Measurements from ENCODE around the gene BTG4. TPM values are rescaled to one million over a fixed set of nuclear protein-coding genes. Genes with fewer than 3 reads are reported as not detected.

Gene BTG4
- total RNA-seq, 1 donor from 2014 or later: not detected

DNA sequence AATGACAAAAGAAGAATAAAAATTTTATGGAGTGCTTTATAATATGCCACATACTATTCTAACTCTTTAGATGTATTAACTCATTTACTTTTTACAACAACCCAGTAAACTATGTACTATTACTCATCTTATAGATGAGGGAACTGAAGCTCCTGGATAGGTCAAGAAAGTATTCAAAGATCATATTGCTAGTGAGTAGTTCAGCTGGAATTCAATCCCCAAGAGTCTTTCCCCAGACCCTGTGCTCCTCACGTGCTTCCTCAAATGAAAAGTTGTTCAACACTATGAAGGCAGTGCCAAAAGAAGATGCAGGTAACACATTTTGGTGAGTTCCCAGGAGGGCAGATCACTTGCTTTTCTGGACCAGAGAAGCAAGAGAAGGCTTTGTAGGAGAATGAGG is 46.8 kb downstream of the BTG4 start:
- peaks cover 2% of the 10 kb centered on the region for H3K27me3 Mint-ChIP-seq (ENCODE audit: unreplicated experiment)
- H3K4me3 Mint-ChIP-seq (ENCODE audit: unreplicated experiment): no peak overlapping the region
- TF ChIP-seq, protein P1, sequence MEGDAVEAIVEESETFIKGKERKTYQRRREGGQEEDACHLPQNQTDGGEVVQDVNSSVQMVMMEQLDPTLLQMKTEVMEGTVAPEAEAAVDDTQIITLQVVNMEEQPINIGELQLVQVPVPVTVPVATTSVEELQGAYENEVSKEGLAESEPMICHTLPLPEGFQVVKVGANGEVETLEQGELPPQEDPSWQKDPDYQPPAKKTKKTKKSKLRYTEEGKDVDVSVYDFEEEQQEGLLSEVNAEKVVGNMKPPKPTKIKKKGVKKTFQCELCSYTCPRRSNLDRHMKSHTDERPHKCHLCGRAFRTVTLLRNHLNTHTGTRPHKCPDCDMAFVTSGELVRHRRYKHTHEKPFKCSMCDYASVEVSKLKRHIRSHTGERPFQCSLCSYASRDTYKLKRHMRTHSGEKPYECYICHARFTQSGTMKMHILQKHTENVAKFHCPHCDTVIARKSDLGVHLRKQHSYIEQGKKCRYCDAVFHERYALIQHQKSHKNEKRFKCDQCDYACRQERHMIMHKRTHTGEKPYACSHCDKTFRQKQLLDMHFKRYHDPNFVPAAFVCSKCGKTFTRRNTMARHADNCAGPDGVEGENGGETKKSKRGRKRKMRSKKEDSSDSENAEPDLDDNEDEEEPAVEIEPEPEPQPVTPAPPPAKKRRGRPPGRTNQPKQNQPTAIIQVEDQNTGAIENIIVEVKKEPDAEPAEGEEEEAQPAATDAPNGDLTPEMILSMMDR (IDR thresholded peaks at IDR 0.05; ENCODE audit: unreplicated experiment): no peak
- no peaks in the 10 kb centered on the region for H3K4me1 Mint-ChIP-seq (ENCODE audit: unreplicated experiment)
- H3K36me3 Mint-ChIP-seq (ENCODE audit: low read depth, unreplicated experiment): peaks cover 7% of the 10 kb centered on the region
- H3K9me3 Mint-ChIP-seq (ENCODE audit: unreplicated experiment): no peaks in the 10 kb centered on the region
- H3K27ac Mint-ChIP-seq (ENCODE audit: unreplicated experiment): no peak overlapping the region
- no peak for DNase-seq (ENCODE audit: low spot score)

DNA sequence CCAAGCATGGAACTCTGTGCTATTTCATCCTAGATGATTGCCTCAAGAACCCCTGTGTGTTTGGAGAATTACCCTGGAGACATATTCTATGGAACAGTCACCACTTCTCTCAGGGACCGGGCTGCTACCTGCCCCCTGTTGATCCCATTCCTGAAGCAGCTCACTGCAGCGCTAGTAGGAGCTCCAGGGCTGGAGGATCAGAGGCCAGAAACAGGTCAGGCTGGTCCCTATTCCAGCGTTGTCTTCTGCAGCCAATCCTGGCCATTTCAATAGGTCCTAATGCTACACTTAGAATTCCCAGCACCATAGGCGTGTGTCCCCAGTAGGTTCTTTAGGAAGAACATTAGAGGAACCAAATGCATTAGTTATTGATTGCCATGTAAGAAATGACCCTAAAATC is 48.9 kb downstream of the BTG4 start:
- no peaks in the 10 kb centered on the region for H3K4me1 Mint-ChIP-seq (ENCODE audit: unreplicated experiment)
- H3K4me3 Mint-ChIP-seq (ENCODE audit: unreplicated experiment): no peak overlapping the region
- peaks cover 2% of the 10 kb centered on the region for H3K27me3 Mint-ChIP-seq (ENCODE audit: unreplicated experiment)
- no peak overlapping the region for H3K27ac Mint-ChIP-seq (ENCODE audit: unreplicated experiment)
- H3K9me3 Mint-ChIP-seq (ENCODE audit: unreplicated experiment): no peaks in the 10 kb centered on the region
- TF ChIP-seq, protein P1 (IDR thresholded peaks at IDR 0.05; ENCODE audit: unreplicated experiment): no peak
- peaks cover 7% of the 10 kb centered on the region for H3K36me3 Mint-ChIP-seq (ENCODE audit: low read depth, unreplicated experiment)
- no peak for DNase-seq (ENCODE audit: low spot score)

DNA sequence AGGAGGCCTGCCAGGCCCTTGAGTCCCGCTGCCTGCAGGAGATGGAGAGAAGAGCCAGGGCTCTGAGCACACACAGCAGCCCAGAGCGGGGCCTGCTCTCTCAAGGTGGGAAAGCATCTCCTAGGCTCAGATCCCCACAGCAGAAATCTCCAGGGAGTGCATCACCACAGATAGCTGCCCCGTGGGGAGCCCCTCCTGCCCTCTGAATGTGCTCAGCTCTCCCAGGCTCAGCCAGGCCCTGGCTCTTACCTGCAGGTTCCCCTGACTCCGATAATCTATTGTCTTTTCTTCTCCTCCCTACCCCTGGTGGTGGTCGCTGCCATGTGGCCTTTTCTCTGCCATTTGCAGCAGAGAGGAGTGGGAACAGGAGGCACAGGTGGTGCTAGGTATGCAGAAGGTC is 49.9 kb downstream of the BTG4 start:
- Mint-ChIP-seq H3K27ac (ENCODE audit: unreplicated experiment) (no peak overlapping the region), H3K36me3 (ENCODE audit: low read depth, unreplicated experiment) (peaks cover 7% of the 10 kb centered on the region), H3K27me3 (ENCODE audit: unreplicated experiment) (peaks cover 2% of the 10 kb centered on the region), H3K9me3 (ENCODE audit: unreplicated experiment) (no peaks in the 10 kb centered on the region), H3K4me3 (ENCODE audit: unreplicated experiment) (no peak overlapping the region), H3K4me1 (ENCODE audit: unreplicated experiment) (no peaks in the 10 kb centered on the region)
- TF ChIP-seq, protein P1 (IDR thresholded peaks at IDR 0.05; ENCODE audit: unreplicated experiment): no peak
- no peak for DNase-seq (ENCODE audit: low spot score)

DNA sequence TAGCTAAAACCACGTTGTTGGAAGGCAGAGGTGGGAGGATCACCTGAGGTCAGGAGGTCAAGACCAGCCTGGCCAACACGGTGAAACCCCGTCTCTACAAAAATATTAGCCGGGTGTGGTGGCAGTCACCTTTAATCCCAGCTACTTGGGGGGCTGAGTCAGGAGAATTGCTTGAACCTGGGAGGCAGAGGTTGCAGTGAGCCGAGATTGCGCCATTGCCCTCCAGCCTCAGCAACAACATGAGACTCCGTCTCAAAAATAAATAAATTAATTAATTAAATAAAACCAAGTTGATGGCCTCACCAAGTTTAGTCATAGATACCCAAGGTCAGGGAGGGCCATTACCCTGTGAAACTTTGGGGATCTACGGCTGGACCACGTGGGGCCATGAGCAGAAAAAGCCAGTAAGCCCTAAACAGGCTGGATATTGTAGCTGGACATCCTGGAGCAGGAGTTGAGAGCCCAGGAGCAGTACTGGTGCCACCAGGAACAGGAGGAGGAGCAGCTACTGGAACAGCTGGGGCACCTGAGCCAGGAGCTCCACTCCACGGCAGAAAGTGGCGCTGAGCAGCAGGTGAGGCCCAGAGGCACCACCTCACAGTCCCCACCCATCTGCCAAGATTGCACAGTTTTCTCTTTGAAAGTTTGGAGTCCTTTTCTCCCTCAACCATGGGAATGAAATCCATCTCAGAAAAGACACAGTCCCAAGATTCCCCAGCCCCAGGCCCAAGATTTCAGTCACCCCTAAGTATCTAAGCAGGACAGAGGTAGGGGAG is 50.5 kb downstream of the BTG4 start:
- TF ChIP-seq, protein P1 (IDR thresholded peaks at IDR 0.05; ENCODE audit: unreplicated experiment): no peak
- no peak for DNase-seq (ENCODE audit: low spot score)
- no peak overlapping the region for H3K27ac Mint-ChIP-seq (ENCODE audit: unreplicated experiment)
- H3K27me3 Mint-ChIP-seq (ENCODE audit: unreplicated experiment): peaks cover 4% of the 10 kb centered on the region
- H3K4me1 Mint-ChIP-seq (ENCODE audit: unreplicated experiment): no peaks in the 10 kb centered on the region
- H3K9me3 Mint-ChIP-seq (ENCODE audit: unreplicated experiment): no peaks in the 10 kb centered on the region
- peaks cover 7% of the 10 kb centered on the region for H3K36me3 Mint-ChIP-seq (ENCODE audit: low read depth, unreplicated experiment)
- H3K4me3 Mint-ChIP-seq (ENCODE audit: unreplicated experiment): no peak overlapping the region

DNA sequence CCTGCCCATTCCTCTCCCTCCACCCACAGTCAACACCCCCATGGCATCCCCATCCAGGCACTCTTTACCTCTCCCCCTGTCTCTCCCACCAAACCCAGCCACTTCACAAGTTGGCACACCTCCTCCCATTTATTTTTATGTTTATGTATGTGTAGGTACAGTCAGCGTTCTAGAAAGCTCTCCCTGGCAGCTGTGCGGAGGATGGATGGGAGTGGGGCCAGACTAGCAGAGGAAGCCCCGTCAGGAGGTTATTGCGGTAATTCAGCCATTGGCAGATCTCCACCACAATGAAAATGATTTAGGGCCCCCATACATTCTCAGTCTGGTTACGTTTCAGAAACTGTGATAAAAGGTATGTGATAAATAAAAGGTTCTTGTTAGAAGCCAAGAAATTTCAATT is 51.3 kb downstream of the BTG4 start:
- no peak for DNase-seq (ENCODE audit: low spot score)
- Mint-ChIP-seq H3K27ac (ENCODE audit: unreplicated experiment) (no peak overlapping the region), H3K4me1 (ENCODE audit: unreplicated experiment) (no peaks in the 10 kb centered on the region), H3K9me3 (ENCODE audit: unreplicated experiment) (no peaks in the 10 kb centered on the region), H3K27me3 (ENCODE audit: unreplicated experiment) (peaks cover 4% of the 10 kb centered on the region), H3K36me3 (ENCODE audit: low read depth, unreplicated experiment) (peaks cover 7% of the 10 kb centered on the region), H3K4me3 (ENCODE audit: unreplicated experiment) (no peak overlapping the region)
- TF ChIP-seq, protein P1 (IDR thresholded peaks at IDR 0.05; ENCODE audit: unreplicated experiment): no peak
